C1 segment of cervical spinal cord (tissue), 14 donors: Measurements from ENCODE around the gene NGLY1.

Experiments
- DNase-seq, 14 donors: peaks; one replicate each; lab custom pipeline; 2025; lab: John Stamatoyannopoulos, UW

The NGLY1 gene

GRCh38 chr3:25711090-25711489 is 72.2 kb downstream of the NGLY1 start:
- DNase-seq: no peak

GRCh38 chr3:25708036-25708435 is 75.2 kb downstream of the NGLY1 start:
- DNase-seq: no peak

- DNase-seq: no peak
Observed at GRCh38 chr3:25707268-25707926, 75.8 kb downstream of the NGLY1 start.

- DNase-seq: no peak
Observed at GRCh38 chr3:25706213-25706612, 77.0 kb downstream of the NGLY1 start.

- DNase-seq: no peak
Observed at GRCh38 chr3:25697553-25697952, 85.7 kb downstream of the NGLY1 start.

- DNase-seq: no peak
Observed at GRCh38 chr3:25695731-25696420, 87.4 kb downstream of the NGLY1 start.

GRCh38 chr3:25693238-25693637 is 90.0 kb downstream of the NGLY1 start:
- DNase-seq: no peak

- no peak for DNase-seq
Observed at GRCh38 chr3:25692341-25692740, 90.9 kb downstream of the NGLY1 start.

GRCh38 chr3:25690768-25691533 is 92.3 kb downstream of the NGLY1 start:
- DNase-seq: no peak

- no peak for DNase-seq
Observed at GRCh38 chr3:25689226-25689625, 94.0 kb downstream of the NGLY1 start.

GRCh38 chr3:25687742-25688141 is 95.5 kb downstream of the NGLY1 start:
- DNase-seq: no peak

GRCh38 chr3:25686766-25687165 is 96.5 kb downstream of the NGLY1 start:
- DNase-seq: no peak

- no peak for DNase-seq
Observed at GRCh38 chr3:25683882-25684281, 99.4 kb downstream of the NGLY1 start.

- no peak for DNase-seq
Observed at GRCh38 chr3:25683410-25683809, 99.8 kb downstream of the NGLY1 start.

GRCh38 chr3:25679642-25680302 is 103.5 kb downstream of the NGLY1 start:
- peak in 1 of 14 donors; percentile 34 for DNase-seq

GRCh38 chr3:25679166-25679565 is 104.1 kb downstream of the NGLY1 start:
- DNase-seq: no peak

GRCh38 chr3:25678581-25678980 is 104.7 kb downstream of the NGLY1 start:
- DNase-seq: no peak

- DNase-seq: no peak
Observed at GRCh38 chr3:25677121-25677520, 106.1 kb downstream of the NGLY1 start.

GRCh38 chr3:25674670-25675069 is 108.6 kb downstream of the NGLY1 start:
- DNase-seq: no peak

- DNase-seq: no peak
Observed at GRCh38 chr3:25673738-25674298, 109.4 kb downstream of the NGLY1 start.
